Ovary (tissue), 3 donors: ENCODE measurements around the gene CHKB.

ENCODE experiments used
- POLR2A ChIP-seq: fragments of 450-650 bp; IDR thresholded peaks from one replicate; pipeline ENCODE4 v1.6.1; 2017; ENCODE audit warnings: antibody characterized with exemption, mild to moderate bottlenecking, moderate library complexity
- TF ChIP-seq, protein P1 (sequence below), 3 donors: fragments of 450-650 bp in 2 of 3; fragments of 200-600 bp in 1 of 3; IDR thresholded peaks; one replicate each; pipeline versions ENCODE4 v1.5.1 to v1.8.0; 2016 to 2022; ENCODE audit warnings: antibody characterized with exemption in 3 of 3, mild to moderate bottlenecking in 1 of 3
- donor health status: DM: no; HTN: no; CAD: no.

GRCh38 chr22:50574383-50574755 is 8.3 kb downstream of the CHKB start:
- TF ChIP-seq, protein P1, sequence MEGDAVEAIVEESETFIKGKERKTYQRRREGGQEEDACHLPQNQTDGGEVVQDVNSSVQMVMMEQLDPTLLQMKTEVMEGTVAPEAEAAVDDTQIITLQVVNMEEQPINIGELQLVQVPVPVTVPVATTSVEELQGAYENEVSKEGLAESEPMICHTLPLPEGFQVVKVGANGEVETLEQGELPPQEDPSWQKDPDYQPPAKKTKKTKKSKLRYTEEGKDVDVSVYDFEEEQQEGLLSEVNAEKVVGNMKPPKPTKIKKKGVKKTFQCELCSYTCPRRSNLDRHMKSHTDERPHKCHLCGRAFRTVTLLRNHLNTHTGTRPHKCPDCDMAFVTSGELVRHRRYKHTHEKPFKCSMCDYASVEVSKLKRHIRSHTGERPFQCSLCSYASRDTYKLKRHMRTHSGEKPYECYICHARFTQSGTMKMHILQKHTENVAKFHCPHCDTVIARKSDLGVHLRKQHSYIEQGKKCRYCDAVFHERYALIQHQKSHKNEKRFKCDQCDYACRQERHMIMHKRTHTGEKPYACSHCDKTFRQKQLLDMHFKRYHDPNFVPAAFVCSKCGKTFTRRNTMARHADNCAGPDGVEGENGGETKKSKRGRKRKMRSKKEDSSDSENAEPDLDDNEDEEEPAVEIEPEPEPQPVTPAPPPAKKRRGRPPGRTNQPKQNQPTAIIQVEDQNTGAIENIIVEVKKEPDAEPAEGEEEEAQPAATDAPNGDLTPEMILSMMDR (IDR thresholded peaks at IDR 0.05) = no peak
- no peak for TF ChIP-seq POLR2A
